T-helper 2 cell treated with Interferon-gamma antibody and Interleukin-4, amounts not matched to agents 100 ng/mL and 5 ng/mL, for 36 hours (primary cell): Measurements from ENCODE around the gene RNASET2. TPM values are rescaled to one million over a fixed set of nuclear protein-coding genes. Genes with fewer than 3 reads are reported as not detected.

Experiments
- intact Hi-C: fragments of 100-400 bp; cut with micrococcal nuclease; formaldehyde crosslinking; loops from one replicate; pipeline ENCODE4 v1.15.1; 2023
- total RNA-seq: library from RNA; stranded (reverse); gene quantifications from 2 replicates; pipeline ENCODE4 v1.2.3, GENCODE V29; 2022

RNASET2 gene, protein sequence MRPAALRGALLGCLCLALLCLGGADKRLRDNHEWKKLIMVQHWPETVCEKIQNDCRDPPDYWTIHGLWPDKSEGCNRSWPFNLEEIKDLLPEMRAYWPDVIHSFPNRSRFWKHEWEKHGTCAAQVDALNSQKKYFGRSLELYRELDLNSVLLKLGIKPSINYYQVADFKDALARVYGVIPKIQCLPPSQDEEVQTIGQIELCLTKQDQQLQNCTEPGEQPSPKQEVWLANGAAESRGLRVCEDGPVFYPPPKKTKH
- total RNA-seq, result 114 and 117 TPM in 2 replicates

DNA sequence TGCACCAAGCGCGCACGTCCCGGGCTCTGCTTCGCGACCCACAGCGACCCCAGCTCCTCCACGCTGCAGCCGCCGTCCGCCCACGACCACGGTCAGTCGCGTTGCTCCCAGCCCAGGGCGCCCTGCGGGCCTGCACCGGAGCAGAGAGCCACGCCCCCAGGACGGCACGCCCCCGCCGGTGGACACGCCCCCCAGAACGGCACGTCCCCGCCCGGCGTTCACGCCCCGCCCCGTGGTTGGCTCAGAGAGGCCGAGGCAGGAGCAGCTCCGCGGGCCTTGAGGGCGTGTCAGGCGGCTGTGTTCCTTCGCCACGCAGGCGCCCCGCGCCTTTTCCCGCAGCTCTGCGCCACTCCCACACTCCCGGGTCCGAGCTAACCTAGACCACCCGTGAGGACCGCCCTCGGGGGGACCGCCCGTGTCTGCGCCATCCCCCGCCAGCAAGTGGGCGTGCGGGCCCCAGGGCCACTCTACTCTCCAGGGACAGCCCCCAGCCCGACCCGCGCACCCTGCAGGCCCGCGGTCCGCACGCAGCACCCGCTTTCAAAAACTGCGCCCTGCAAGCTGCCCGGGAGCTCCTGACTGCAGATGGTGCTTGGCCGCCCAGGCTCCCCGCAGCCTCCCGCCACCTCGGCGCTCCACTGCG, at the start of gene RNASET2:
Gene RNASET2 (minus strand): TSS at position 107 of the 643 bp plus-strand sequence. CDS start 368 bp downstream, outside the sequence.
- intact Hi-C loops, result loop anchor here (1.0 to 10.0 kb wide), 6 partner anchors 33 to 748 kb away; partner anchors contain the start of genes CEP43, MPC1, RPS6KA2 and SFT2D1

DNA sequence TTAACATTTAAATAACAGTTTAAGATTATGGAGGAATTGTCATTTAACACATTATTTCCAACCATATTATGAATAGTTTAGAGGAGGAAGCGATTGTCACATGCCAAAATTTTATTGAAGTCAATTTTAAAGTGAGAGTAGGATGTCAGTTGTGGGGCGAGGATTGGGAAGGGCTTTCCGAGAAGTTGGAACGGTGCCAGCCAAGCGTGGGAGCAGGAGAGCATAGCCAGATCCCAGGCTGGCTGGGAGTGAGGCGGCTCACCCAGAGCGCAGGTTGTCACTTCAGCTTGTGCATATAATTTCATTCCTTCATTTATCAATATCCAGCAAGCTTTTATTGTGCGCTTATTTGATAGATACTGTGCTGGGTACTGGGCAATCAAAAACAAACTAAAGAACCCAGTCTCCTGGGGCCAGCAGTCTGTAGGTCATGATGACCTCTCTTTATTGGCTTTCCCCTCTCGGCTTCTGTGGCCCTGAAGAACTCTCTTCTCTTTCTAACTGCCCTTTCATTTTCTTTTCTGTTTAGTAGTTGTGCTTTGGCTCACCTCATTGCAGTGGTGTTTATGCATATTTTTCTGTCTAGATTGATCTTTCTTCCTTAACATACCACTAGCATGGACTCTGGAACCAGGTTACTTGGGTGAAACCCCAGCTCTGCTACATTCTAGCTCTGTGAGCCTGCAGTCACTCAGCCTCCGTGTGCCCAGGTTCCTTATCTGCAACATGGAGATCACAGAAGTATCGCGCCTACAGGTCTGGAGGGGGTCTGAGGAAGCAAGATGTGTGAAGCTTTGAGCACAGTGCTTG, 49.2 kb upstream of the RNASET2 start:
- intact Hi-C loops, result no loop called here

DNA sequence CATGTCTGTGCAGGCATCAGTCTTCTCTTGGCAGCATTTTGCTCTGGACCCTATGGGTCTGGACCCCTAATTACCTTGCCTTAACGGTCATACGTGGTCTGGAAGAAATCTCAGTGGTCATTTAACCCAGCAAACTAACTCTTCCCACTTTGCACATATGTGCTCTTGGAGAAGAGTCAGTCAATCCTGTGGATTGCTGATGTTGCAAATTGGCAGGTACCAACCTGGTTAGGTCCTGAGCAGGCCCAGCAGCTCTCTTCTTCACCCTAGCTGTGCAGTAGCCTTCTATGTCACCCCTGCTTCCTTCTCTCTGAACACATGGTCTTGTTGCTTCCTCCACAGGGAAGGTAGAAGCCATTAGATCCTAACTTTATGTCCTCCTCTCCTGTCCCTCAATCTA, 44.4 kb upstream of the RNASET2 start:
- intact Hi-C loops, result no loop called here

DNA sequence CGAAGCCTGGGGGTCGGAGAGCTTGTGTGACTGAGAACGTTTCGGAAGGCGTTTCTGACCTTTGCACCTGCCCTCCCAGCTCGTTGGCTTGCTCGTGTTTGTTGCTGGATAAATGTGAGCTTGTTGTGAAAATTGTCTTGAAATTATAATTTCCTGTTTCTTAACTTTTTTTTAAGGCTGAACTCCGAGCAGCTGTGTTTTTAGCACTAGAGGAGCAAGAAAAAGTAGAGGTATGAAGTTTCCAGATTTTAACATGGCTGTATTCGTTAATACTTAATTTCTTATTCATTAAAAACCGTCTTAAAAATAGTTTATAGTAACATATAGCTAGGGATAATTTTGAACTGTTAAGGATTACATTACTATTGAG, 43.5 kb upstream of the RNASET2 start:
- intact Hi-C loops, result loop anchor here (1.0 to 5.0 kb wide), 6 partner anchors 44 to 617 kb away; partner anchors contain the start of genes MPC1, RNASET2 and RPS6KA2

DNA sequence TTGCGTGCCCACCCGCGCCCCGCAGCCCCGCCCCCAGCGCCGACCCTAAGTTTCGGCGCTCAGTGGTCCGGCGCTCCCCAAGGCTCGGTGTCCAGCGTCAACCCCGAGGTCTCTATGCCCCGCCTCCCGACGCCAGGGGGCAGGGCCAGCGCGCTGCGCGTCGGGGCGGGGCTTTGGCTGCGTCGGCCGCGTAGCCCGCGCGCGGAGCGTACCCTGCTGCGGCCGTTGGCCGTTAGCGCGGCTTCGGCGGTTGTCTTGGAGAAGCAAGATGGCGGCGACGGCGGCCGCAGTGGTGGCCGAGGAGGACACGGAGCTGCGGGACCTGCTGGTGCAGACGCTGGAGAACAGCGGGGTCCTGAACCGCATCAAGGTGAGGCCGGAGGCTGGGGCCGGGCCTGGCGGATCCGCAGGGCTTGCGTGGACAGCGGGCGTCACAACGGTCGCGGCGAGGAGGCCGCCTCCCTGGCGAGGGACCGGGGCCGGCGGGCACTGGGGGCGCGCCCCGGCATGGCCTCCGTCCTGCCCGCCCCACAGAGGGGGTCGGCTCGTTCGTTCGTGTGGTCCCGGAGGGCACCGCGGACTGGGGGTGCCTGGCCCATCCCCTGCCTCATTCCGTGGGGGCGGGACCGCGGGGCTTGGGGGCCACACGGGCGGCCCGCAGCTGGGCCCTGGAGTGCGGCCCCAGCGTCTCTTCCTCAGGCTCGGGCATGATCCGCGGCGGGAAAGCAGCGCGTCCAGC, 43.0 kb upstream of the RNASET2 start, which contains the start of gene CEP43:
Gene CEP43 (plus strand): TSS at position 253 of the 739 bp plus-strand sequence. CDS start 16 bp downstream, at position 269.
- intact Hi-C loops, result loop anchor here (1.0 to 5.0 kb wide), 6 partner anchors 43 to 617 kb away; partner anchors contain the start of genes MPC1, RNASET2 and RPS6KA2

DNA sequence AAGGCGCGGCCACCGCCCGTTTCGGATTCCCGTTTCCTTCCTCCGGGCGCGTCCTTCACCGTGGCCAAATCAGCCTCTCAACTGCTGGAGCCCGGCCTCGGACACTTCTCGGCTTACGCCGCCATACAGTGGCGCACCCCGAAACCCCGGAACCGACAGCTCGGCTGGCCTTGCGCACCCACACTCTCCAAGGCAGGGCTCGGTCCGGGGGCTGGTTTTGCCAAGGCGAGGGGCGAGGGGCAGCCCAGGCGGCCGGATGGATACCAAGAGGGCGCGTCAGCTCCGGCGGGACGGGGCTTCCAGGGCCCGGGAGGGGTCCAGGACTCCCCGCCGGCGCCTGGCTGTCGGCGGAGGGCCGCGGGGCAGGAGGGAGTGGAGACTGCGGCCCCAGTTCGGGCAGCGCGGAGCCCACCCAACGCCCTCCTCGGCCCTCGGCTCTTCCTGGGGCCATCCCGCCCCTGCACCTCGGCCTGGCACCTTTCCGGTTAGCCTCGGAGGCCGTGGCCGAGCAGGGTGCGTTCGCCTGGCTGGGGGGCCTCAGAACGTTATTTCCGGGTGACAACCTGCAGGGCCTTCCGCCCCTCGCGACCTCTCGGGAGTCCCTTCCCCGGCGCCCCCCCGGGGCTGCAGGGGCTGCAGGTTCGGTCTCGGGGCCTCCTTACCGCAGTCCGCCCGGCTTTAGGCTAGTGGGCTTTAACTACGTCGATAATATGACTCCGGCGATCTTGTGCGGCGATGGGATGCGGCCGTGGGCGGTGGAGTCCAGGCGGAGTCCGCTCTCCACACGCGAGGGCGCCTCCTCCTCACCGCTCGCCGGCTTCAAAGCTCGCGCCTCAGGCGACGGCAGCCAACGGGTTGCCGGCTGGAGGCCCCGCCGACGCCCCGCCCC, 42.1 kb upstream of the RNASET2 start:
- intact Hi-C loops, result loop anchor here (1.0 to 5.0 kb wide), 6 partner anchors 42 to 616 kb away; partner anchors contain the start of genes MPC1, RNASET2 and RPS6KA2

DNA sequence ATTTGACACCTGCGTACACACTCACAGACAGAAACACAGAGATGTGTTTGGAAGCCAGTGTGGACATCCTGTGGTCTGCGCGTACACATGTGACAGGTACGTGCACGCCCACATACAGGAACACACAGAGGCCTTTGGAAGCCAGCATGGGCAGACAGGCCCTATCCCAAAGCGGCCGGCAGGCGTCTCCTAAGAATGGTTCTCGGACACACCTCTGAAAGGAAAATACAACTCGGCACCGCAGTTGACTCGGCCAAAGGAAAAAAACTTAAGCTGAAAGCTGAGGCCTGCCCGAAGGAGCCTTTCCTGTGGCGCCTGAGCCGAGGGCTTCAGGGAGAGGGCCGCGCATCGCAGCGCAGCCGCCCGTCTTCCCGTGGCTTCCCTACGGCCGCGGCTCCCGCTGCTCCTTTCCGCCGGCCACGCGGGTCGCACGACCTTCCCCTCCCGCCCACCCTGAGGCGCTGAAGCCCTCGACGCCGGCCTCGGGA, 41.5 kb upstream of the RNASET2 start:
- intact Hi-C loops, result loop anchor here (1.0 to 5.0 kb wide), 5 partner anchors 49 to 615 kb away; partner anchors contain the start of gene MPC1

DNA sequence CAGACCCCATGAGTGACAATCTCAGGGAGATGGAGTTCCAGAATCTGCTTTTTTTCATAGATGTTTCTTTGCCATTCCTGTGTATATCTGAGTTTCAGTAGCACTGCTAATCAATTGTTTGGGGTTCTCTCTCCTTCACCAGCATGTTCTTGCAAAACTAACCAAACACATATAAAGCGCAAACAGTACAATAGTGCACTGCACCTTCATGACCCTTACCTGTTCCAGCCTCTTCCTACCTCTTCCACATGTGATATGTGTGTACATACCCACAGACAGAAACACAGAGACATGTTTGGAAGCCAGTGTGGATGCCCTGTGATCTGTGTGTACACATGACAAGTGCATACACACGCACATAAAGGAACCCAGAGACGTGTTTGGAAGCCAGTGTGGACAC, 41.0 kb upstream of the RNASET2 start:
- intact Hi-C loops, result loop anchor here (1.0 to 5.0 kb wide), 3 partner anchors 135 to 580 kb away; no protein-coding TSS in a partner anchor

DNA sequence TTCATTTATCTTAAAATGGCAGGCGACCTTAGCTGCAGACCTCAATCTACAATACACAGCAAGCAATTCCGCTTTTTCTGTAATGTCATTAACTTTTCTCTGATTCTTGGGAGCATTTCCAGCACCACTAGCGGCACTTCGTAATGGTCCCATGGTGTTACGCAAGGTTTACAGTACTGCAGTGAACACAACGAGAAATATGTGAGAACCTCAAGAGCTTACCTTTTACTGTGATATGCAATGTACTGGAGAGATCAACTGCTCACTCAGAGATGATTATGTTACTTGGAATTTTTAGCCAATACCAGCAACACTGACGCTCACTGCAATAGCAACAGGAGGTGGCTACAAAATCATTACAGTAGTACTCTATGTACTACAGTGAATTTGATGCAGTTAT, 40.1 kb upstream of the RNASET2 start:
- intact Hi-C loops, result loop anchor here (5.0 kb wide), 2 partner anchors 134 to 579 kb away; no protein-coding TSS in a partner anchor

DNA sequence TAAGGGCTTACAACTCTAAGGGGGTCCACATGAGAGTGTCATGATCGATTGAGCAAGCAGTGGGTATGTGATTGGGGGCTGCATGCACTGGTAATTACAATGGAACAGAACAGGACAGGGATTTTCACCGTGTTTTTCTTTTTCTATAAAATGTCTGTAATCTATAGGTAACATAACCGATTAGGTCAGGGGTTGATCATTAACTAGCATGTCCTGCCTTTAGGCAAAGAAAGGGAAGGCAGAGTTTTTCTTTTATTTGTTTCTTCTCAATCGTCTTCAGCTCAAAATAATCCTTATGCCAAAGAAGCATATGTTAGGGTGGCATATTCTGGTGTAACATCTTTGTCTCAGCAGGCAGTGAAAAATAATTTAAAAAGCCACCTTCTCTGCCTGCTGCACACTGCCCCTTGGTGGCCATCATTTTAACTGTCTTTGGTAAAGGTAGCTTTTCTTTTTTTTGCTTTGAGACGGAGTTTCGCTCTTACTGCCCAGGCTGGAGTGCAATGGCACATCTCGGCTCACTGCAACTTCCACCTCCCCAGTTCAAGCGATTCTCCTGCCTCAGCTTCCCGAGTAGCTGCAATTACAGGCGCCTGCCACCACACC, 33.2 kb upstream of the RNASET2 start:
- intact Hi-C loops, result loop anchor here (1.0 kb wide), 3 partner anchors 33 to 203 kb away; partner anchors contain the start of gene RNASET2

DNA sequence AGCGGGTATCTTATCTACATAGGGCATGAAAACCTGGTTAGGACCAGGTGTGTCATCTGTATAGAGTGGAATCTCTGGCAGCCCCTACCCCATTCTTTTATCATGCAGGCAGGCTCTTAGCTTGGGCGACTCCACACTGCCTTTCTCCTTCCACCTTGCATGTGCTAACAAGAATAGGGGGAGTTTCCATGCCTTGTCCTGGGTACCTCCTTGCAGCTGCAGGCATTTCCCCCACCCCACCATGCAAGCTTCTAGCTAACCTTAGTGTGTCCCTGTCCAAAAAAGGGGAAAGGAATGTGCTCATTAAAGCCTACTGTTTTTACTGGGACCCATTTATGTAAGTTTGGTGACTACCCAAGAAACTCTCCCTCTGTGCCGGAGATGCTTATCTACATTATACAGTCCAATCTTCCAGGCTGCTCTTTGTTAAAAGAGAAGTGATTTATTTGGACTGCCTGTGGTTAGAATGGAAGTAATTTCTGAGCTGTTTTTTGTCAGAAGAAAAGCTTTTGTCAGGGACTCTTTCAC, 32.4 kb upstream of the RNASET2 start:
- intact Hi-C loops, result loop anchor here (1.0 kb wide), 3 partner anchors 32 to 202 kb away; partner anchors contain the start of gene RNASET2

DNA sequence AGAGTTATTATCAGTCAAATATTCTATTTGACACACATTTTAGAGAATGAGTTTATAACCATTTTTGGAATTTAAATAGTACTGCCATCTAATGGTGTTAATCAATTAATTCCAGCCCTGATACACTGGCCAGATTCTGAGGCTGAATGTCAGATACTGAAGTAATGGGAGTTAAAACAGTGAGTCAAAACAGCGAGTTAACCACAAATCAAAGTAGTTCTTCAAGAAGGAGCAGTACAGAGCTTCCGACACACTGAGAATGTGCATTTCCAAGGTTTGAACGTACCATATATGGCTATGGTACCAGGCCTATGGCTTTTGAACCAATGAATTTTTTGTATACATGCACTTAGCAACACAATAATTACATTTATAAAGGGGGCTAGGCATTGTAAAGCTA, 31.6 kb upstream of the RNASET2 start:
- intact Hi-C loops, result no loop called here

DNA sequence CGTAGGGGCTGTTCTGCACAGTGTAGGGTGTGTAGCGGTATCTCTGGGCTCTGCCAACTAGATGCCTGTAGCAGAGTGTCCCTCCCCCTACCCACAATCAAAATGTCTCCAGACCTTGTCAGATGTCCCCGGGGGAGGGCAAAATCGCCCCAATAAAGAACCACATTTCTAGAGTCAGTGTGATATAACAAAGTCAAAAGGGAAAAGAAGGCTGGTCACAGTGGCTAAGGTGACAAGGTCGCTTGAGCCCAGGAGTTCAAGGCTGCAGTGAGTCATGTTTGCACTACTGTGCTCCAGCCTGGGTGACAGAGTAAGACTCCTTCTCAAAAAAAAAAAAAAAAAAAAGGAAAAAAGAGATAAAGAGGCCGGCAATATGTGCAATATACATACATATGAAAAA, 31.1 kb upstream of the RNASET2 start:
- intact Hi-C loops, result no loop called here

DNA sequence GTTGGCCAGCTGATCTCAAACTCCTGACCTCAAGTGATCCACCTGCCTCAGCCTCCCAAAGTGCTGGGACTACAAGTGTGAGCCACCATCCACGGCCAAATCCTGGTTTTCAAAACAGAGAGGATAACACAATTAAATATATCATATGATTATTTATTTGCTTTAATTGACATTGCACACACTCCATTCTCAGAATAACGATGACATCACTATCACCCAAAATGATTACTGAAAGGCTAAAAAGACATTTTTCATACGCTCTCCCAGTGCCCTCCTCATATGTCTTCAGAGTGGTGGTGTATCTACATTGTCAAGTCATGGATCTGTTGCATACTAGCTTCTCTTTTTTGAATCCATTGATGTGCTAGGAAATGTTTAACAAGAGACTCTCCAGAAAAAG, 24.4 kb upstream of the RNASET2 start:
- intact Hi-C loops, result no loop called here

DNA sequence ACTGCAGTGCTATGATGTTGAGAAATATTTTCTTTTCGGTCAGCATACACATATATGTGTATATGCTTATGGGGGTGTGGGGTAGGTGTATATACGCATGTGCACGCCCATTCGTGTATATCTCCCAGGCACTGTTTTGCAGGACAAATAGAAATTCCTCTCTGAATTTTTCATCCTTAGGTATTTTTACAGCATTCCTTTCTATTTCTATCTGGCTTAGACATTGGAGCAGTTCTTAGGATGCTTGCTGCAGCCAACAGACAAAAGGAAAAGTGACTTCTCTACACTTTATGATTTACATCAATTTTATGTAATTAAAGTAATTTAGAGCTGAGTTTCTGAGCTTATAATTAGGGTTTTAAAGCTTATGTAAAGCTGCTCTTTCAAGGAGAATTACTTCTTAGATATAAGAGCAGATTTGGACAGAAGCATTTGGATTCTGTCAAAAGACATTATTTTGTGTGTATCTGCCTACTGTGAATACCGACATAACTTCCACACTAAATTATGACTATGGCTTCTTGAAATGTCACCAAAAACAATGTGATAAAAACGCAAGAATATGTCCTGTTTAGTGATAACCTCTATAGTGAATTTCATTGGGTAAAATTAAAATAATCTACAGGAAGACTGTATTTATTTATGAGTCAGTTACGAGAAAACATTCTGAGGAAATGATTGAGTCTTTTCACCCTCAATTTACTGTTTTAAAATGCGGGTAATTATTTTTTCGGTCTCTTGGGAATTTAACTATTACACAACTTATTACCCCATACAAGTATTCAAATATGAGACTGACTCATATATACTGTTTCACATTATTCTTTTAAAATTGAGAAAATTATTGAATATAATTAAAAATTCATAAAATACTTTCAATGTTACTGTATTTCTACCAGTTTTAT, 21.5 kb upstream of the RNASET2 start:
- intact Hi-C loops, result no loop called here

DNA sequence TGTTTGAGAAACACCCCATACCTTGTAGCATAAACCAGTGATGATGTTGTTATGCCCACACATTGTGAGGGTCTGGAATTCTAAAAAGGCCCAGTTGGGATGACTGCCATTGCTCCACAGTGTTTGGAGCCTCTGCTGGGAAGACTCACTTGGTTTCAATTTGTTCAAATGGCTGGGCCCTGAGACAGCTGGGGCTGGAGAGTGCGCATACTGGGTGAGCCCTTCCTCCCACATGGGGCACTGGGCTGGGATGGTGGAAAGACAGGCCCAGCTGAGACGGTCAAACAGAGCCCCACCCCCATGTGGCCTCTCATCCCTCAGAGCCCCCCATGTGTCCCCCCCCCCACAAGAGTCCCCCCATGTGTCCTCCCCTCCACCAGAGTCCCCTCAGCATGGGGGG, 20.3 kb upstream of the RNASET2 start:
- intact Hi-C loops, result no loop called here

DNA sequence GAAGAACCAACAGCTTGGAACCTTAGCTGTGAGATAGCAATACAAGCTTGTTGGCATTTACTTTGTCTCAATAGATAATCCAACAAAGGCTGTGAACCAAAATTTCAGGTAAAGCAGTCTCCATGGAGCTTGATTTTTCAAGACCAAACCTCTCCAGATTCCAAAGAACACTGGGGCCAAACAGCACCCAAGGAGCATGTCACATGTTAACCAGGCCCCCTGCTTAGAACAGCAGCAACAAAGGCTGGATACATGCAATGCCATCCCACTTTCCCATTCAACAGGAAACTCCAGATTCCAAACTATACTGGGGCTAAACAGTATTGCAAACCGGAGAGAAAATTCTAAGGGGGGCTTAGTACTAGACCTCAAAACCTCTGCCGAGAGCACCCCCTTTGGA, 15.8 kb upstream of the RNASET2 start:
- intact Hi-C loops, result no loop called here

DNA sequence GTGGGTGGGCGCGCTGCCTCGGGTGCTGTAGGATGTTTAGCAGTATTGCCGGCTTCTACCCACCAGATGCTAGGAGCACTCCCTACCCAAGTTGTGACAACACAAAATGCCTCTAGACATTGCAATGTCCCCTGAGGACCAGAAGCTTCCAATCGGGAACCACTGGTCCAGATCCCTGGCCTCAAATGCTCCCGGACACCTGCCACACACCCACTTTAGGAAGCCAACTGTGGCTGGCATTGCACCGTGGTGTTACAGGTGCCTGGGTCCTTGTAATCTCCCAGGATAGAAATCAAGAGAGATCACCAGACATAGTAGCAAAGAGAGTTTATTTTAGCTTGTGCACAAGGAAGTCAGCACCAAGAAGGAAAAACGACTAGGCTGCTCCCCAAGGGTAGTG, 14.9 kb upstream of the RNASET2 start:
- intact Hi-C loops, result no loop called here
